H1 (cell line): ENCODE data around the gene ACBD6. TPM values are rescaled to one million over a fixed set of nuclear protein-coding genes. Genes with fewer than 3 reads are reported as not detected.

Source experiments
- ASH2L ChIP-seq: fragments of 200-600, 300-600 bp; sonication (generic); IDR thresholded peaks from one replicate; pipeline ENCODE4 v1.7.1; 2017; ENCODE audit warnings: low read length
- CHD7 ChIP-seq: fragments of 300-600 bp; sonication (generic); IDR thresholded peaks from 2 replicates; pipeline ENCODE4 v1.7.1; 2012; ENCODE audit warnings: low read length, moderate library complexity, mild to moderate bottlenecking, inconsistent platforms; ENCODE audit not compliant: insufficient replicate concordance
- CTBP2 ChIP-seq: IDR thresholded peaks from 2 replicates; pipeline ENCODE4 v1.7.0; 2011; ENCODE audit warnings: borderline replicate concordance, mild to moderate bottlenecking, moderate library complexity, mixed read lengths, low read length; ENCODE audit not compliant: insufficient read depth, insufficient read length
- RAD21 ChIP-seq, 2 experiments: IDR thresholded peaks in 1 of 2; conservative IDR thresholded peaks in 1 of 2; 2 replicates each; pipeline ENCODE4 v1.6.1; 2011; ENCODE audit warnings: low read depth in 2 of 2, low read length in 2 of 2, improper control_type of control experiment in 1 of 2, inconsistent platforms in 1 of 2, mild to moderate bottlenecking in 1 of 2, moderate library complexity in 1 of 2
- RBBP5 ChIP-seq: IDR thresholded peaks from 2 replicates; pipeline ENCODE4 v1.7.1; 2012; ENCODE audit warnings: low read depth, mild to moderate bottlenecking, inconsistent platforms, low read length, moderate library complexity, borderline replicate concordance
- polyA plus RNA-seq, 7 experiments: library from polyadenylated mRNA; depleted of rRNA in 3 of 7; stranded (reverse) in 5 of 7; unstranded in 2 of 7; fragments of >200 nt in 5 of 7; fragments of 200-250 nt in 2 of 7; gene quantifications; 1 replicate in 5 of 7; 2 replicates in 1 of 7; 4 replicates in 1 of 7; pipeline versions ENCODE4 v1.2.1 to v1.2.3, GENCODE V29; 2011 to 2013; ENCODE audit warnings: missing spikeins in 2 of 7, mixed read lengths in 2 of 7
- total RNA-seq: library from RNA; stranded (reverse); fragmentation: NEBNext Ultra II Directional; extraction: Animal tissue kit (Norgen Biotek cat#: 25700); gene quantifications from 2 replicates; pipeline ENCODE4 v1.2.1, GENCODE V29; 2021

The ACBD6 gene
- total and polyA plus RNA-seq, 2 of the 8 experiments (the other 6 are each of a cell fraction or from before 2014, with no cell fraction given) = 52.0 to 67.7 TPM

GRCh38 chr1:180521474-180522212 lies 19.3 kb upstream of the ACBD6 start (continued):
- no peak for TF ChIP-seq RBBP5
- TF ChIP-seq ASH2L = no peak
- TF ChIP-seq CTBP2 = no peak
- no peak for TF ChIP-seq RAD21 (IDR thresholded peaks at IDR 0.05 in 1 of 2, conservative IDR thresholded peaks at IDR 0.05 in 1 of 2; ENCODE audit: low read depth in 2 of 2, low read length in 2 of 2)
- TF ChIP-seq CHD7 = no peak
